Esophagus muscularis mucosa (tissue), 4 donors: ENCODE results near the gene EIF4G3.

Experiments used
- EP300 ChIP-seq: sonication (generic); formaldehyde crosslinking; IDR thresholded peaks from one replicate; pipeline ENCODE4 v1.6.1; 2017; ENCODE audit warnings: antibody characterized with exemption
- POLR2A ChIP-seq: fragments of 450-650 bp; IDR thresholded peaks from one replicate; pipeline ENCODE4 v1.6.1; 2017; ENCODE audit warnings: antibody characterized with exemption, moderate library complexity, mild to moderate bottlenecking, low read depth
- TF ChIP-seq, protein P1 (sequence below), 3 experiments: fragments of 200-600 bp in 2 of 3; fragments of 450-650 bp in 1 of 3; sonication (generic) in 2 of 3; IDR thresholded peaks; one replicate each; pipeline ENCODE4 v1.5.1; 2017 to 2019; ENCODE audit warnings: antibody characterized with exemption in 3 of 3, mild to moderate bottlenecking in 2 of 3, moderate library complexity in 1 of 3

DNA sequence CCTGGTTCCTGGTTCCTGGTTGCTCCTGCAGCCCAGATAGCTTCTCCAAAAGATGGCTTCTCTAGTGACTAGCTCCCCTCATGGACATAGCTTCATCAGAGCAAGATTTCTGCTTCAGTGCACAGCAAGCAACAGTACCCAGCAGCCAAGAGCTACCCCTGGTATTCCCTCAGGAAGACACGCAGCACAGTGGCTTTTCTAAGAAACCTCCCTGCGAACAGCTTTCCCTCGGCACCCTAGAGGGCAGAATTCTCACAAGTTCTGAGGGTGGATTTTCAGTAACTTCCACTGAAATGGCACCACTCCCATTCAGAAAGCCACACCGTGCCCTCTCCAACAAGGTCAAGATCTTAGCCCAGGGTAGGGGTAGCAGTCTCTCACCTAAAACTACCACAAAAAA is 128.2 kb downstream of the EIF4G3 start:
- TF ChIP-seq, protein P1, sequence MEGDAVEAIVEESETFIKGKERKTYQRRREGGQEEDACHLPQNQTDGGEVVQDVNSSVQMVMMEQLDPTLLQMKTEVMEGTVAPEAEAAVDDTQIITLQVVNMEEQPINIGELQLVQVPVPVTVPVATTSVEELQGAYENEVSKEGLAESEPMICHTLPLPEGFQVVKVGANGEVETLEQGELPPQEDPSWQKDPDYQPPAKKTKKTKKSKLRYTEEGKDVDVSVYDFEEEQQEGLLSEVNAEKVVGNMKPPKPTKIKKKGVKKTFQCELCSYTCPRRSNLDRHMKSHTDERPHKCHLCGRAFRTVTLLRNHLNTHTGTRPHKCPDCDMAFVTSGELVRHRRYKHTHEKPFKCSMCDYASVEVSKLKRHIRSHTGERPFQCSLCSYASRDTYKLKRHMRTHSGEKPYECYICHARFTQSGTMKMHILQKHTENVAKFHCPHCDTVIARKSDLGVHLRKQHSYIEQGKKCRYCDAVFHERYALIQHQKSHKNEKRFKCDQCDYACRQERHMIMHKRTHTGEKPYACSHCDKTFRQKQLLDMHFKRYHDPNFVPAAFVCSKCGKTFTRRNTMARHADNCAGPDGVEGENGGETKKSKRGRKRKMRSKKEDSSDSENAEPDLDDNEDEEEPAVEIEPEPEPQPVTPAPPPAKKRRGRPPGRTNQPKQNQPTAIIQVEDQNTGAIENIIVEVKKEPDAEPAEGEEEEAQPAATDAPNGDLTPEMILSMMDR (IDR thresholded peaks at IDR 0.05) = no peak
- no peak for TF ChIP-seq EP300
- TF ChIP-seq POLR2A = no peak
